GM12878 (cell line): ENCODE data around the gene GYPC.

Source experiments
- MTA3 ChIP-seq: IDR thresholded peaks from 2 replicates; pipeline ENCODE4 v1.6.1; 2012; ENCODE audit warnings: low read length, inconsistent platforms, borderline replicate concordance
- NFIC ChIP-seq: IDR thresholded peaks from 2 replicates; pipeline ENCODE4 v1.6.1; 2012; ENCODE audit warnings: low read depth, mild to moderate bottlenecking, inconsistent platforms, low read length, moderate library complexity
- NR2C2 ChIP-seq: IDR thresholded peaks from 2 replicates; pipeline ENCODE4 v1.6.1; 2011; ENCODE audit warnings: borderline replicate concordance, low read depth; ENCODE audit not compliant: control insufficient read depth, insufficient read length
- POLR2A ChIP-seq: IDR thresholded peaks from 2 replicates; pipeline ENCODE4 v1.6.1; 2011; ENCODE audit warnings: low read depth, mild to moderate bottlenecking, low read length
- PRDM15 ChIP-seq: fragments of 450-650 bp; formaldehyde crosslinking; IDR thresholded peaks from 2 replicates; pipeline ENCODE4 v1.4.0; 2020; ENCODE audit warnings: mild to moderate bottlenecking, moderate library complexity
- SMC3 ChIP-seq: IDR thresholded peaks from 2 replicates; pipeline ENCODE4 v1.6.1; 2011; ENCODE audit warnings: low read length, improper control_type of control experiment, borderline replicate concordance
- ZNF274 ChIP-seq: IDR thresholded peaks from one replicate; pipeline ENCODE4 v1.8.0; 2011; ENCODE audit not compliant: insufficient read length, insufficient read depth
- TF ChIP-seq, protein P1 (sequence below), 3 experiments: IDR thresholded peaks in 2 of 3; conservative IDR thresholded peaks in 1 of 3; 2 replicates each; pipeline ENCODE4 v1.5.1; 2011; ENCODE audit warnings: low read depth in 3 of 3, low read length in 3 of 3, mild to moderate bottlenecking in 3 of 3, control low read depth in 2 of 3, moderate library complexity in 2 of 3, inconsistent platforms in 1 of 3, mixed read lengths in 1 of 3; ENCODE audit not compliant: control insufficient read depth in 2 of 3, insufficient read depth in 1 of 3; ENCODE audit errors: extremely low read depth in 1 of 3
- TF ChIP-seq, protein P2 (sequence below): fragments of 450-650 bp; IDR thresholded peaks from 2 replicates; pipeline ENCODE4 v1.6.1; 2017; ENCODE audit warnings: mild to moderate bottlenecking, low read depth, inconsistent platforms; ENCODE audit not compliant: poor library complexity, severe bottlenecking

DNA sequence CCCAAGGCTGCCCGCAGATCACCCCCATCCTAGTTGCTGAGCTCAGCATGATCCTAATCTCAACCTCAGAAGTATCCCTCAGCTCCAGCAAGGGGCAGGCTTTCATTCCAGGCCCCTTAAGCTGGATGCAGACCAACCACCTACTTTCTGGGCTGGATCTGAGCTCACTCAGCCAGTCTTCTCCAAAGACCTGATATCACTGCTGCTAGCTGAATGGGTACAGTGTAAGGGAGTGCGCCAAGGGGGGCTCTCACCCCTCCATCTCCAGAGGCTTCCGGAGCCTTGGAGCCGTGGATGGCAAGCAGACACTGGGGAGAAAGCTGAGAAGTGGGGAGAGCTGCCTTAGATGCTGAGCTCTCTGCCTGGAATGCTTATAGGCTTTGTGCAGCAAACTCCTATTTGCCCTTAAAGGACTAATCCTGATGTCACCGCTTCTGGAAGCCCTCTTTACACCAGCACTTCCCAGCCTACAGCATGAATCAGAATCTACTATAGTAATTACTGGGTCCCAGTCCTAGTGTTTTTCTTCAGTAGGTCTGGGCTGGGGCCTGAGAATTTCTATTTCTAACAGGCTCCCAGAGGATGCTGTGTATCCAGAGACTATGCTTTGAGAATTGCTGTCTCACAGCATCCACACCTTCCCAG, 31.0 kb downstream of the GYPC start:
- TF ChIP-seq NFIC (no peak), MTA3 (no peak), PRDM15 (CRISPR knock-in tag) (no peak), POLR2A (no peak), SMC3 (no peak), NR2C2 (no peak), ZNF274 (no peak)
- TF ChIP-seq, protein P1, sequence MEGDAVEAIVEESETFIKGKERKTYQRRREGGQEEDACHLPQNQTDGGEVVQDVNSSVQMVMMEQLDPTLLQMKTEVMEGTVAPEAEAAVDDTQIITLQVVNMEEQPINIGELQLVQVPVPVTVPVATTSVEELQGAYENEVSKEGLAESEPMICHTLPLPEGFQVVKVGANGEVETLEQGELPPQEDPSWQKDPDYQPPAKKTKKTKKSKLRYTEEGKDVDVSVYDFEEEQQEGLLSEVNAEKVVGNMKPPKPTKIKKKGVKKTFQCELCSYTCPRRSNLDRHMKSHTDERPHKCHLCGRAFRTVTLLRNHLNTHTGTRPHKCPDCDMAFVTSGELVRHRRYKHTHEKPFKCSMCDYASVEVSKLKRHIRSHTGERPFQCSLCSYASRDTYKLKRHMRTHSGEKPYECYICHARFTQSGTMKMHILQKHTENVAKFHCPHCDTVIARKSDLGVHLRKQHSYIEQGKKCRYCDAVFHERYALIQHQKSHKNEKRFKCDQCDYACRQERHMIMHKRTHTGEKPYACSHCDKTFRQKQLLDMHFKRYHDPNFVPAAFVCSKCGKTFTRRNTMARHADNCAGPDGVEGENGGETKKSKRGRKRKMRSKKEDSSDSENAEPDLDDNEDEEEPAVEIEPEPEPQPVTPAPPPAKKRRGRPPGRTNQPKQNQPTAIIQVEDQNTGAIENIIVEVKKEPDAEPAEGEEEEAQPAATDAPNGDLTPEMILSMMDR (IDR thresholded peaks at IDR 0.05 in 2 of 3, conservative IDR thresholded peaks at IDR 0.05 in 1 of 3; ENCODE audit: control insufficient read depth in 2 of 3, extremely low read depth in 1 of 3, insufficient read depth in 1 of 3, low read depth in 3 of 3, low read length in 3 of 3): no peak
- TF ChIP-seq, protein P2, sequence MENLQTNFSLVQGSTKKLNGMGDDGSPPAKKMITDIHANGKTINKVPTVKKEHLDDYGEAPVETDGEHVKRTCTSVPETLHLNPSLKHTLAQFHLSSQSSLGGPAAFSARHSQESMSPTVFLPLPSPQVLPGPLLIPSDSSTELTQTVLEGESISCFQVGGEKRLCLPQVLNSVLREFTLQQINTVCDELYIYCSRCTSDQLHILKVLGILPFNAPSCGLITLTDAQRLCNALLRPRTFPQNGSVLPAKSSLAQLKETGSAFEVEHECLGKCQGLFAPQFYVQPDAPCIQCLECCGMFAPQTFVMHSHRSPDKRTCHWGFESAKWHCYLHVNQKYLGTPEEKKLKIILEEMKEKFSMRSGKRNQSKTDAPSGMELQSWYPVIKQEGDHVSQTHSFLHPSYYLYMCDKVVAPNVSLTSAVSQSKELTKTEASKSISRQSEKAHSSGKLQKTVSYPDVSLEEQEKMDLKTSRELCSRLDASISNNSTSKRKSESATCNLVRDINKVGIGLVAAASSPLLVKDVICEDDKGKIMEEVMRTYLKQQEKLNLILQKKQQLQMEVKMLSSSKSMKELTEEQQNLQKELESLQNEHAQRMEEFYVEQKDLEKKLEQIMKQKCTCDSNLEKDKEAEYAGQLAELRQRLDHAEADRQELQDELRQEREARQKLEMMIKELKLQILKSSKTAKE: no peak
